Sigmoid colon (tissue), 7 donors: ENCODE measurements around the gene DCX. TPM values are rescaled to one million over a fixed set of nuclear protein-coding genes. Genes with fewer than 3 reads are reported as not detected.

Experiments
- DNase-seq: peaks from one replicate; pipeline ENCODE4 v3.0.0-alpha.2; 2019
- H3K27ac ChIP-seq, 4 donors: fragments of 200-600 bp; sonication (generic); one replicate each; pipeline ENCODE4 v1.5.1; 2016 to 2019; ENCODE audit warnings: mild to moderate bottlenecking in 1 of 4
- H3K27me3 ChIP-seq, 3 donors: fragments of 200-600 bp; sonication (generic); one replicate each; pipeline ENCODE4 v1.5.1; 2019; ENCODE audit warnings: mild to moderate bottlenecking in 1 of 3
- H3K36me3 ChIP-seq, 4 donors: fragments of 200-600 bp; sonication (generic); one replicate each; pipeline ENCODE4 v1.5.1; 2016 to 2019
- H3K4me1 ChIP-seq, 4 donors: fragments of 200-600 bp; sonication (generic); one replicate each; pipeline ENCODE4 v1.5.1; 2017 to 2019
- H3K4me3 ChIP-seq, 4 donors: fragments of 200-600 bp; sonication (generic); one replicate each; pipeline ENCODE4 v1.5.1; 2017 to 2019; ENCODE audit warnings: mild to moderate bottlenecking in 2 of 4, moderate library complexity in 1 of 4
- H3K9me3 ChIP-seq, 4 donors: fragments of 200-600 bp in 3 of 4; sonication (generic) in 3 of 4; one replicate each; pipeline versions ENCODE4 v1.5.1 to v1.6.1; 2013 to 2019
- EP300 ChIP-seq, 4 donors: sonication (generic); formaldehyde crosslinking; IDR thresholded peaks; one replicate each; pipeline ENCODE4 v1.6.1; 2017; ENCODE audit warnings: antibody characterized with exemption in 4 of 4
- POLR2A ChIP-seq, 2 donors: fragments of 450-650 bp; IDR thresholded peaks; one replicate each; pipeline ENCODE4 v1.6.1; 2016; ENCODE audit warnings: antibody characterized with exemption in 2 of 2, mild to moderate bottlenecking in 2 of 2, moderate library complexity in 2 of 2
- POLR2AphosphoS5 ChIP-seq, 4 donors: sonication (generic); formaldehyde crosslinking; IDR thresholded peaks; one replicate each; pipeline ENCODE4 v1.6.1; 2017; ENCODE audit warnings: antibody characterized with exemption in 4 of 4
- WGBS, 2 donors: extraction: QIAGEN DNeasy Blood & Tissue Kit; methylation state at CpG; one replicate each; pipeline ENCODE4 v1.1.7; 2013; 5-methylcytosine and 5-hydroxymethylcytosine counted together
- intact Hi-C: fragments of 100-400 bp; cut with DNase I; formaldehyde crosslinking; loops from one replicate; pipeline ENCODE4 v1.15.1; 2023
- polyA plus RNA-seq, 3 donors: library from polyadenylated mRNA; stranded (reverse); fragments of 200-250 nt; gene quantifications; one replicate each; pipeline ENCODE4 v1.2.3, GENCODE V29; 2013
- total RNA-seq, 4 donors: library from RNA; depleted of rRNA; stranded (reverse); fragments of >200 nt; gene quantifications; one replicate each; pipeline ENCODE4 v1.1.0, GENCODE V29; 2016
- TF ChIP-seq, protein P1 (sequence below), 4 experiments: fragments of 450-650 bp in 3 of 4; fragments of 200-600 bp in 1 of 4; IDR thresholded peaks; one replicate each; pipeline ENCODE4 v1.5.1; 2016 to 2019; ENCODE audit warnings: antibody characterized with exemption in 4 of 4, mild to moderate bottlenecking in 3 of 4, moderate library complexity in 2 of 4
- donor health status: healthy with polysubstance abuse.
- donor health status: Bipolar disorder and iron deficiency.
- donor health status: healthy.

Gene DCX
- total and polyA plus RNA-seq, 7 donors, result under 0.01 to 1.4 (median 0.15) TPM; not detected in 1

DNA sequence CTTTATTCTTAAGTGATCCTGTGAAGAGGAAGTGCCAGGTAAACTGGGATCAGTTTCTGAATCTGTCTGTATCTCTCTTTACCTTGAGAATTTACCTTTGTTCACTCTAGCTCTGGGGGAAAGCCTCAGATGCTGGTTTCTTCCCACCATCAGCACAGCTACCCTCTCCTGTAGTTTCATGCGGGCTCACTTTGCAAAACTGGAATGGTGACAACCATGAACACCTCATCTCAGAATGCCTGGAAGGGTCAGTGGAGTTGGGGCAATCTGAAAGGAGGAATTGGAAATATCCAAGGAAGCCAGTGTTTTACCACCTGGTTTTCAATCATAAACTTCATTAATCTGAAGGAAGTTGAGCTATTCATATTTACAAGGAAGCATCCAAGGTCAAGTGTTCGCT, 30.8 kb upstream of the DCX start:
- H3K9me3 ChIP-seq, result no peaks in the 10 kb centered on the region
- H3K36me3 ChIP-seq, result no peaks in the 10 kb centered on the region
- WGBS, 2 donors, result 89 to 94% methylated on average over 2 of the region's 2 CpGs
- no peak for DNase-seq
- H3K4me3 ChIP-seq, result no peak overlapping the region
- H3K27me3 ChIP-seq, result no peaks in the 10 kb centered on the region
- intact Hi-C loops, result loop anchor here (10.0 kb wide), 1 partner anchor 988 kb away; no protein-coding TSS in a partner anchor
- H3K4me1 ChIP-seq, result no peaks in the 10 kb centered on the region
- TF ChIP-seq, protein P1, sequence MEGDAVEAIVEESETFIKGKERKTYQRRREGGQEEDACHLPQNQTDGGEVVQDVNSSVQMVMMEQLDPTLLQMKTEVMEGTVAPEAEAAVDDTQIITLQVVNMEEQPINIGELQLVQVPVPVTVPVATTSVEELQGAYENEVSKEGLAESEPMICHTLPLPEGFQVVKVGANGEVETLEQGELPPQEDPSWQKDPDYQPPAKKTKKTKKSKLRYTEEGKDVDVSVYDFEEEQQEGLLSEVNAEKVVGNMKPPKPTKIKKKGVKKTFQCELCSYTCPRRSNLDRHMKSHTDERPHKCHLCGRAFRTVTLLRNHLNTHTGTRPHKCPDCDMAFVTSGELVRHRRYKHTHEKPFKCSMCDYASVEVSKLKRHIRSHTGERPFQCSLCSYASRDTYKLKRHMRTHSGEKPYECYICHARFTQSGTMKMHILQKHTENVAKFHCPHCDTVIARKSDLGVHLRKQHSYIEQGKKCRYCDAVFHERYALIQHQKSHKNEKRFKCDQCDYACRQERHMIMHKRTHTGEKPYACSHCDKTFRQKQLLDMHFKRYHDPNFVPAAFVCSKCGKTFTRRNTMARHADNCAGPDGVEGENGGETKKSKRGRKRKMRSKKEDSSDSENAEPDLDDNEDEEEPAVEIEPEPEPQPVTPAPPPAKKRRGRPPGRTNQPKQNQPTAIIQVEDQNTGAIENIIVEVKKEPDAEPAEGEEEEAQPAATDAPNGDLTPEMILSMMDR (IDR thresholded peaks at IDR 0.05), result no peak
- no peak for TF ChIP-seq POLR2AphosphoS5 (IDR thresholded peaks at IDR 0.05)
- no peak for TF ChIP-seq EP300 (IDR thresholded peaks at IDR 0.05)
- no peak for TF ChIP-seq POLR2A (IDR thresholded peaks at IDR 0.05)
- no peak overlapping the region for H3K27ac ChIP-seq

DNA sequence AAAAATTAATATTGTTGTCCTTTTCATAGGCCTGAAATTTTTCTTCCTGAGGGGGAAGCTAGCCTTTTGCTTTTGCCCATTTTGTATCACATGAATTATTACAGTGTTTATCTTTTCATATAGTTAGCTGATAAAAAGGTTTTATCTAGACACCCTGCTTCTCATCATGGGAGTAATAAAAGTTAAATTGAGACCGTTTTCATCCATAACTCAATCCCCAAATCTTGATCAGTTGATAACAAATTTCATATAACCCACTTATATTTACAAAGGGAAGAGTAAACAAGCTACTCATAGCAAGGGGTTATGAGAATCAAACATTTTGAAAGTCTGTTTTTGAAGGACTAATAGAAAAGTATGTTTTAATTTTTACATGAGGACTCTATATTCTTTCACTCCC, 23.5 kb upstream of the DCX start:
- intact Hi-C loops, result no loop called here
- no peaks in the 10 kb centered on the region for H3K36me3 ChIP-seq
- no peaks in the 10 kb centered on the region for H3K4me1 ChIP-seq
- H3K9me3 ChIP-seq, result no peaks in the 10 kb centered on the region
- H3K4me3 ChIP-seq, result no peak overlapping the region
- no peak overlapping the region for H3K27ac ChIP-seq
- WGBS, 2 donors, result 11 to 60% methylated on average over 1 of the region's 1 CpG
- no peaks in the 10 kb centered on the region for H3K27me3 ChIP-seq
- TF ChIP-seq, protein P1 (IDR thresholded peaks at IDR 0.05), result no peak
- TF ChIP-seq EP300 (IDR thresholded peaks at IDR 0.05) (no peak), POLR2A (IDR thresholded peaks at IDR 0.05) (no peak), POLR2AphosphoS5 (IDR thresholded peaks at IDR 0.05) (no peak)
- DNase-seq, result no peak

DNA sequence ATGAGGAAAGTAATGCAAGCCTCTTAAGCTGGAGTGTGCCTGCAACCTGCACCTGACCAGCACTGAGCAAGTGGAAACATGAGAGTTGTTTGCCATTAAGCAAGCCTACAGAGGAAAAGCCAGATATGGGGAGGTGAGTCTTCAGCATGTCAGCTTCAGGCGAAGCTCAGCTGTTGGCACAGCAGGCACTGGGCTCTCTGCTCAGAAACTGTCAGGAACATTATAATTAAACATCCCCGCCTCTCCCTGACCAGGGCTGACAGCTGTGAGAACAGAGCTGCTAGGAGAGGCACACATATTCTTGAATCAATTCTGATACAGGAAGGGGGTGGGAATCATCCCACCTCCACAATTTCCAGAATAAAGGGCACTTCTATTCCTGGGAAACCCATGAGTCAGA, 19.0 kb upstream of the DCX start:
- Histone ChIP-seq H3K36me3 (no peaks in the 10 kb centered on the region), H3K9me3 (no peaks in the 10 kb centered on the region), H3K4me3 (no peak overlapping the region), H3K4me1 (no peaks in the 10 kb centered on the region), H3K27ac (no peak overlapping the region), H3K27me3 (no peaks in the 10 kb centered on the region)
- 80 to 89% methylated on average over 2 of the region's 2 CpGs for WGBS, 2 donors
- DNase-seq, result no peak
- no peak for TF ChIP-seq POLR2A (IDR thresholded peaks at IDR 0.05)
- TF ChIP-seq, protein P1 (IDR thresholded peaks at IDR 0.05), result no peak
- TF ChIP-seq EP300 (IDR thresholded peaks at IDR 0.05), result no peak
- TF ChIP-seq POLR2AphosphoS5 (IDR thresholded peaks at IDR 0.05), result no peak
- intact Hi-C loops, result no loop called here

DNA sequence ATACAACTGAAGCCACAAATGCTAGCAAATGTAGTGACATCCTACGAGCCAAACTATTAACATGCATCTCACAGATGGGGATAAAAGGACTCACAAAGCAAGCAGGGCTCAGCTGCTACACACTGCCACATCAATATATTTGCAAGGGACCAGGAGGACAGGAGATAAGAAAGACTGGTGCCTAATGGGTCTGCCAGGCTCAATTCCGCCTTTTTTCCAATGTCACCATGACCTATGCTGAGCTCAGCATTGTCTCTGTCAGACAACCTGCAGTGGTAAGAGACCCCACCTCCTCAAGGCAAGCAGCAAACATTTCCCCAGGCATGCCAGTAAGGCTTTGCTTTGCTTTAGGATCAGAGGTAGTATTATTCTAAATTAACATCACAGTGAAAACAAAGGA, 435 bp downstream of the DCX start:
- WGBS, 2 donors, result 57 to 65% methylated on average over 2 of the region's 2 CpGs
- TF ChIP-seq POLR2AphosphoS5 (IDR thresholded peaks at IDR 0.05) (no peak), EP300 (IDR thresholded peaks at IDR 0.05) (no peak), POLR2A (IDR thresholded peaks at IDR 0.05) (no peak)
- TF ChIP-seq, protein P1 (IDR thresholded peaks at IDR 0.05), result no peak
- Histone ChIP-seq H3K36me3 (no peaks in the 10 kb centered on the region), H3K27ac (no peak overlapping the region), H3K4me1 (no peaks in the 10 kb centered on the region), H3K9me3 (no peaks in the 10 kb centered on the region), H3K27me3 (peaks cover 0 to 12% (median 0%) of the 10 kb centered on the region in 3 donors), H3K4me3 (no peak overlapping the region)
- no peak for DNase-seq
- intact Hi-C loops, result no loop called here

DNA sequence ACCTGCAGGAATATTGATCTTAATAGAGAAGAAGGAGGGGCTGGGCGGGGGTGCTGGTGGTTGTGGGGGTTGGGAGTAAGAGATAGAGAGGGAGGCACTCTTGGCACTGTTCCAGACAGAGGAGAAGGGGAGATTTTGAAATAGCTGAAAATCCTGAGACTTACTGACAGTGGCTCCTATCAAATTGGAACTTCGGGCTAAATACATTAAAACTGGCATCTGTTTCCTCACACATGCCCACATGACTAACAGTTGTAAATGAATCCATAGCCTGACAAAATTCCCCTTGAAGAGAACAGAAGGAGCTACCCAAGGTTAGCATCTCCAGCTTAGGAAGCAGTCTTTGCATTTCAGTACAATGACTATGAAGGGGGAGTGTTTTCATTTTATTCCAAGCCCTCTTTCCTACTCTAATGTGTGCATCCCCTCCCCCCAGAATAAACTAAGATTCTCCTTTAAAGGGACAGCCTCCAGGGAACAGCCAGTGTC, 1.4 kb downstream of the DCX start:
- Histone ChIP-seq H3K36me3 (no peaks in the 10 kb centered on the region), H3K4me3 (no peak overlapping the region), H3K27me3 (peaks cover 0 to 12% (median 0%) of the 10 kb centered on the region in 3 donors), H3K4me1 (no peaks in the 10 kb centered on the region), H3K27ac (no peak overlapping the region), H3K9me3 (no peaks in the 10 kb centered on the region)
- no peak for TF ChIP-seq POLR2A (IDR thresholded peaks at IDR 0.05)
- TF ChIP-seq, protein P1 (IDR thresholded peaks at IDR 0.05), result no peak
- TF ChIP-seq EP300 (IDR thresholded peaks at IDR 0.05), result no peak
- no peak for TF ChIP-seq POLR2AphosphoS5 (IDR thresholded peaks at IDR 0.05)
- intact Hi-C loops, result no loop called here
- DNase-seq, result no peak
- WGBS, 2 donors, result 23 to 33% methylated on average over 2 of the region's 2 CpGs
